ENCODE measurements around the gene F2.

F2 gene

DNA sequence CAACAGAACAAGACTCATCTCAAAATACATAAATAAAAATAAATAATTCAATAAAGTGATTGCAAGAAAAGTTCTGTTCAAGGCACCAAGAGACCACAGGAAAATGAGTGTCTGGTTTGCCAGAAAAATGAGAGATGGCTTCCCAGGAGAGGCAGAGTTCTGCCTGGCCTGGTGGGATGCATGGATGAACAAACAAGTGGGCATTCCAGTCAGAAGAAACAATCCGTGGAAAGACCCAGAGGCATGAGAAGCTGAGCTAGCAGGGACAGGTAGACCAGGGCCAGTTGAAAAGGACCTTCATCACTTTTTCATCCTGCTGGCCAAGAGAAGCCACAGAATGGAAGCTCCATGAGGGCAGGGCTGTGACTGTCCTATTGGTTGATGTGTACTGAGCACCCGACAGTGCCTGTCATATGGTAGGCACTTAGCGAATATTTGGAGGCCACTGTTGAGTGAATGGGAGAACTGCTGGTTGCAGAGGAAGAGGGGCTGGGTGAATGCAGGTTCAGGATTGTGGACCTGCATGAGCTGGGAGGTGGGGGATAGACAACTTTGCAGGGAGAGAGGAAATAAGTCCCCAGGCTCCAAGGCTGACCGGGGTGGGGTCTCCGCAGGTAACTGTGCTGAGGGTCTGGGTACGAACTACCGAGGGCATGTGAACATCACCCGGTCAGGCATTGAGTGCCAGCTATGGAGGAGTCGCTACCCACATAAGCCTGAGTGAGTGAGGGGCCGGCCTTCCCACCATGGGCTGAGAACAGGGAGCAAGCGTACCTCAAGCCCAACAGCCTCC, 3.7 kb downstream of the F2 start:
- H3K4me3 ChIP-seq (replicated peaks; ENCODE audit: insufficient read depth, low read length), result no peak overlapping the region
- H3K27ac ChIP-seq (replicated peaks), result no peak overlapping the region
- TF ChIP-seq REST (IDR thresholded peaks at IDR 0.05; ENCODE audit: insufficient replicate concordance, low read depth) (no peak), CTCF (IDR thresholded peaks at IDR 0.05; ENCODE audit: insufficient read depth, low read length) (no peak), GABPA (IDR thresholded peaks at IDR 0.05; ENCODE audit: low read depth) (no peak), SPI1 (IDR thresholded peaks at IDR 0.05; ENCODE audit: borderline replicate concordance, low read depth) (no peak), POLR2AphosphoS5 (IDR thresholded peaks at IDR 0.05; ENCODE audit: low read depth) (no peak)
- no peaks in the 10 kb centered on the region for H3K27me3 ChIP-seq (ENCODE audit: insufficient read depth, poor library complexity, severe bottlenecking)
- no peak for DNase-seq (ENCODE audit: low read depth in 1 of 2, low spot score in 1 of 2)

DNA sequence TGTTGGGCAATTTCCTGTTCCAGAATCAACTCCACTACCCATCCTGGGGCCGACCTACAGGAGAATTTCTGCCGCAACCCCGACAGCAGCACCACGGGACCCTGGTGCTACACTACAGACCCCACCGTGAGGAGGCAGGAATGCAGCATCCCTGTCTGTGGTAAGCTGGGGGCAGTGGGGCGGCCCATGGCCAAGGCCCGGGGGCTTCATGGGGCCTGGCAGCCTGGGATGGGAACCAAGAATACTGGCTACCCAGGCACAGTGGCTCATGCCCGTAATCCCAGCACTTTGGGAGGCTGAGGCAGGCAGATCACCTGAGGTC, 4.3 kb downstream of the F2 start:
- Histone ChIP-seq H3K27ac (replicated peaks) (no peak overlapping the region), H3K27me3 (ENCODE audit: insufficient read depth, poor library complexity, severe bottlenecking) (no peaks in the 10 kb centered on the region), H3K4me3 (replicated peaks; ENCODE audit: insufficient read depth, low read length) (no peak overlapping the region)
- TF ChIP-seq CTCF (IDR thresholded peaks at IDR 0.05; ENCODE audit: insufficient read depth, low read length) (no peak), REST (IDR thresholded peaks at IDR 0.05; ENCODE audit: insufficient replicate concordance, low read depth) (no peak), GABPA (IDR thresholded peaks at IDR 0.05; ENCODE audit: low read depth) (no peak), POLR2AphosphoS5 (IDR thresholded peaks at IDR 0.05; ENCODE audit: low read depth) (no peak), SPI1 (IDR thresholded peaks at IDR 0.05; ENCODE audit: borderline replicate concordance, low read depth) (no peak)
- DNase-seq (ENCODE audit: low read depth in 1 of 2, low spot score in 1 of 2), result no peak

GRCh38 chr11:46724088-46724487, 5.1 kb downstream of the F2 start:
- no peak for TF ChIP-seq POLR2AphosphoS5 (IDR thresholded peaks at IDR 0.05; ENCODE audit: low read depth)
- TF ChIP-seq SPI1 (IDR thresholded peaks at IDR 0.05; ENCODE audit: borderline replicate concordance, low read depth), result no peak
- no peak for TF ChIP-seq REST (IDR thresholded peaks at IDR 0.05; ENCODE audit: insufficient replicate concordance, low read depth)
- TF ChIP-seq CTCF (IDR thresholded peaks at IDR 0.05; ENCODE audit: insufficient read depth, low read length), result no peak
- TF ChIP-seq GABPA (IDR thresholded peaks at IDR 0.05; ENCODE audit: low read depth), result no peak
- Histone ChIP-seq H3K27ac (replicated peaks) (no peak overlapping the region), H3K27me3 (ENCODE audit: insufficient read depth, poor library complexity, severe bottlenecking) (no peaks in the 10 kb centered on the region), H3K4me3 (replicated peaks; ENCODE audit: insufficient read depth, low read length) (no peak overlapping the region)
- DNase-seq (ENCODE audit: low read depth in 1 of 2, low spot score in 1 of 2), result no peak
